H1 (cell line): Measurements from ENCODE around the gene SUSD6. TPM values are rescaled to one million over a fixed set of nuclear protein-coding genes. Genes with fewer than 3 reads are reported as not detected.

Source experiments
- CTBP2 ChIP-seq: IDR thresholded peaks from 2 replicates; pipeline ENCODE4 v1.7.0; 2011; ENCODE audit warnings: borderline replicate concordance, mild to moderate bottlenecking, moderate library complexity, mixed read lengths, low read length; ENCODE audit not compliant: insufficient read depth, insufficient read length
- FOSL1 ChIP-seq: IDR thresholded peaks from 2 replicates; pipeline ENCODE4 v1.6.1; 2011; ENCODE audit warnings: mild to moderate bottlenecking, low read depth, low read length, moderate library complexity; ENCODE audit not compliant: insufficient read depth
- GTF2F1 ChIP-seq: IDR thresholded peaks from 2 replicates; pipeline ENCODE4 v1.6.1; 2012; ENCODE audit warnings: low read depth, low read length, improper control_type of control experiment, borderline replicate concordance
- JUN ChIP-seq: IDR thresholded peaks from 2 replicates; pipeline ENCODE4 v1.6.1; 2011; ENCODE audit warnings: low read depth, mild to moderate bottlenecking, improper control_type of control experiment, low read length
- NANOG ChIP-seq: IDR thresholded peaks from 2 replicates; pipeline ENCODE4 v1.6.1; 2011; ENCODE audit warnings: low read length, low read depth, mild to moderate bottlenecking, inconsistent platforms; ENCODE audit not compliant: insufficient read depth, poor library complexity, severe bottlenecking
- RFX5 ChIP-seq: IDR thresholded peaks from 2 replicates; pipeline ENCODE4 v1.6.1; 2011; ENCODE audit warnings: low read depth, low read length, improper control_type of control experiment, borderline replicate concordance
- SIRT6 ChIP-seq: IDR thresholded peaks from one replicate; pipeline ENCODE4 v1.7.1; 2012; ENCODE audit warnings: low read length, inconsistent platforms
- SP1 ChIP-seq: IDR thresholded peaks from 2 replicates; pipeline ENCODE4 v1.6.1; 2011; ENCODE audit warnings: low read depth, low read length
- SP2 ChIP-seq: IDR thresholded peaks from 2 replicates; pipeline ENCODE4 v1.6.1; 2012; ENCODE audit warnings: mild to moderate bottlenecking, low read length, inconsistent platforms
- YY1 ChIP-seq: IDR thresholded peaks from 2 replicates; pipeline ENCODE4 v1.6.1; 2011; ENCODE audit warnings: low read depth, mild to moderate bottlenecking, low read length
- polyA plus RNA-seq, 7 experiments: library from polyadenylated mRNA; depleted of rRNA in 3 of 7; stranded (reverse) in 5 of 7; unstranded in 2 of 7; fragments of >200 nt in 5 of 7; fragments of 200-250 nt in 2 of 7; gene quantifications; 1 replicate in 5 of 7; 2 replicates in 1 of 7; 4 replicates in 1 of 7; pipeline versions ENCODE4 v1.2.1 to v1.2.3, GENCODE V29; 2011 to 2013; ENCODE audit warnings: missing spikeins in 2 of 7, mixed read lengths in 2 of 7
- total RNA-seq: library from RNA; stranded (reverse); fragmentation: NEBNext Ultra II Directional; extraction: Animal tissue kit (Norgen Biotek cat#: 25700); gene quantifications from 2 replicates; pipeline ENCODE4 v1.2.1, GENCODE V29; 2021
- TF ChIP-seq, protein P1 (sequence below): fragments of 300-600 bp; sonication (generic); IDR thresholded peaks from 2 replicates; pipeline ENCODE4 v1.7.1; 2012; ENCODE audit warnings: low read length, moderate library complexity, mild to moderate bottlenecking, inconsistent platforms; ENCODE audit not compliant: insufficient replicate concordance
- TF ChIP-seq, protein P2 (sequence below): IDR thresholded peaks from 2 replicates; pipeline ENCODE4 v1.6.1; 2012; ENCODE audit warnings: inconsistent platforms

SUSD6 gene
- total and polyA plus RNA-seq, 2 of the 8 experiments (the other 6 are each of a cell fraction or from before 2014, with no cell fraction given) = 3.0 to 3.8 TPM

DNA sequence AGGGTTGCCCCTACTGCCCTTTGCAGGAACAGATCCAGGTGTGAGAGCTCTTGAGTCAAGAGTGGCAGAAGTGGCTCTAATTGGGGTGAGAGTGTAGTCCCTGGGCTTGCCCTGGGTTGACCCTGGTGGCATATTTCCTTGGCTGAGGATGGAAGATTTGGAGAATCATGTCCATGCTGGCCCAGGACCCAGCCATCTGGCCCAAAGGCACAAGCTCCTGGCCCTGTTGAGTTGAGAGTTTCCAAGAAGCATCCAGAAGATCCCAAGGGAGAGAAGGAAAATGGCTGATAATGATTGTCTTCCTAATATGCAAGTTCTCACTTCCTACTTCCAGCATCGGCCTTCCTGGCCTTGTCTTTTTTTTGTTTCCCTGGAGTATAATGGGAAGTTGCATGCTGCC is 100.1 kb downstream of the SUSD6 start (continued):
- TF ChIP-seq, protein P1, sequence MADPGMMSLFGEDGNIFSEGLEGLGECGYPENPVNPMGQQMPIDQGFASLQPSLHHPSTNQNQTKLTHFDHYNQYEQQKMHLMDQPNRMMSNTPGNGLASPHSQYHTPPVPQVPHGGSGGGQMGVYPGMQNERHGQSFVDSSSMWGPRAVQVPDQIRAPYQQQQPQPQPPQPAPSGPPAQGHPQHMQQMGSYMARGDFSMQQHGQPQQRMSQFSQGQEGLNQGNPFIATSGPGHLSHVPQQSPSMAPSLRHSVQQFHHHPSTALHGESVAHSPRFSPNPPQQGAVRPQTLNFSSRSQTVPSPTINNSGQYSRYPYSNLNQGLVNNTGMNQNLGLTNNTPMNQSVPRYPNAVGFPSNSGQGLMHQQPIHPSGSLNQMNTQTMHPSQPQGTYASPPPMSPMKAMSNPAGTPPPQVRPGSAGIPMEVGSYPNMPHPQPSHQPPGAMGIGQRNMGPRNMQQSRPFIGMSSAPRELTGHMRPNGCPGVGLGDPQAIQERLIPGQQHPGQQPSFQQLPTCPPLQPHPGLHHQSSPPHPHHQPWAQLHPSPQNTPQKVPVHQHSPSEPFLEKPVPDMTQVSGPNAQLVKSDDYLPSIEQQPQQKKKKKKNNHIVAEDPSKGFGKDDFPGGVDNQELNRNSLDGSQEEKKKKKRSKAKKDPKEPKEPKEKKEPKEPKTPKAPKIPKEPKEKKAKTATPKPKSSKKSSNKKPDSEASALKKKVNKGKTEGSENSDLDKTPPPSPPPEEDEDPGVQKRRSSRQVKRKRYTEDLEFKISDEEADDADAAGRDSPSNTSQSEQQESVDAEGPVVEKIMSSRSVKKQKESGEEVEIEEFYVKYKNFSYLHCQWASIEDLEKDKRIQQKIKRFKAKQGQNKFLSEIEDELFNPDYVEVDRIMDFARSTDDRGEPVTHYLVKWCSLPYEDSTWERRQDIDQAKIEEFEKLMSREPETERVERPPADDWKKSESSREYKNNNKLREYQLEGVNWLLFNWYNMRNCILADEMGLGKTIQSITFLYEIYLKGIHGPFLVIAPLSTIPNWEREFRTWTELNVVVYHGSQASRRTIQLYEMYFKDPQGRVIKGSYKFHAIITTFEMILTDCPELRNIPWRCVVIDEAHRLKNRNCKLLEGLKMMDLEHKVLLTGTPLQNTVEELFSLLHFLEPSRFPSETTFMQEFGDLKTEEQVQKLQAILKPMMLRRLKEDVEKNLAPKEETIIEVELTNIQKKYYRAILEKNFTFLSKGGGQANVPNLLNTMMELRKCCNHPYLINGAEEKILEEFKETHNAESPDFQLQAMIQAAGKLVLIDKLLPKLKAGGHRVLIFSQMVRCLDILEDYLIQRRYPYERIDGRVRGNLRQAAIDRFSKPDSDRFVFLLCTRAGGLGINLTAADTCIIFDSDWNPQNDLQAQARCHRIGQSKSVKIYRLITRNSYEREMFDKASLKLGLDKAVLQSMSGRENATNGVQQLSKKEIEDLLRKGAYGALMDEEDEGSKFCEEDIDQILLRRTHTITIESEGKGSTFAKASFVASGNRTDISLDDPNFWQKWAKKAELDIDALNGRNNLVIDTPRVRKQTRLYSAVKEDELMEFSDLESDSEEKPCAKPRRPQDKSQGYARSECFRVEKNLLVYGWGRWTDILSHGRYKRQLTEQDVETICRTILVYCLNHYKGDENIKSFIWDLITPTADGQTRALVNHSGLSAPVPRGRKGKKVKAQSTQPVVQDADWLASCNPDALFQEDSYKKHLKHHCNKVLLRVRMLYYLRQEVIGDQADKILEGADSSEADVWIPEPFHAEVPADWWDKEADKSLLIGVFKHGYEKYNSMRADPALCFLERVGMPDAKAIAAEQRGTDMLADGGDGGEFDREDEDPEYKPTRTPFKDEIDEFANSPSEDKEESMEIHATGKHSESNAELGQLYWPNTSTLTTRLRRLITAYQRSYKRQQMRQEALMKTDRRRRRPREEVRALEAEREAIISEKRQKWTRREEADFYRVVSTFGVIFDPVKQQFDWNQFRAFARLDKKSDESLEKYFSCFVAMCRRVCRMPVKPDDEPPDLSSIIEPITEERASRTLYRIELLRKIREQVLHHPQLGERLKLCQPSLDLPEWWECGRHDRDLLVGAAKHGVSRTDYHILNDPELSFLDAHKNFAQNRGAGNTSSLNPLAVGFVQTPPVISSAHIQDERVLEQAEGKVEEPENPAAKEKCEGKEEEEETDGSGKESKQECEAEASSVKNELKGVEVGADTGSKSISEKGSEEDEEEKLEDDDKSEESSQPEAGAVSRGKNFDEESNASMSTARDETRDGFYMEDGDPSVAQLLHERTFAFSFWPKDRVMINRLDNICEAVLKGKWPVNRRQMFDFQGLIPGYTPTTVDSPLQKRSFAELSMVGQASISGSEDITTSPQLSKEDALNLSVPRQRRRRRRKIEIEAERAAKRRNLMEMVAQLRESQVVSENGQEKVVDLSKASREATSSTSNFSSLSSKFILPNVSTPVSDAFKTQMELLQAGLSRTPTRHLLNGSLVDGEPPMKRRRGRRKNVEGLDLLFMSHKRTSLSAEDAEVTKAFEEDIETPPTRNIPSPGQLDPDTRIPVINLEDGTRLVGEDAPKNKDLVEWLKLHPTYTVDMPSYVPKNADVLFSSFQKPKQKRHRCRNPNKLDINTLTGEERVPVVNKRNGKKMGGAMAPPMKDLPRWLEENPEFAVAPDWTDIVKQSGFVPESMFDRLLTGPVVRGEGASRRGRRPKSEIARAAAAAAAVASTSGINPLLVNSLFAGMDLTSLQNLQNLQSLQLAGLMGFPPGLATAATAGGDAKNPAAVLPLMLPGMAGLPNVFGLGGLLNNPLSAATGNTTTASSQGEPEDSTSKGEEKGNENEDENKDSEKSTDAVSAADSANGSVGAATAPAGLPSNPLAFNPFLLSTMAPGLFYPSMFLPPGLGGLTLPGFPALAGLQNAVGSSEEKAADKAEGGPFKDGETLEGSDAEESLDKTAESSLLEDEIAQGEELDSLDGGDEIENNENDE = no peak
- TF ChIP-seq GTF2F1 (no peak), JUN (no peak), FOSL1 (no peak), SIRT6 (no peak), NANOG (no peak), SP1 (no peak), SP2 (no peak), YY1 (no peak), RFX5 (no peak), CTBP2 (no peak)
- TF ChIP-seq, protein P2, sequence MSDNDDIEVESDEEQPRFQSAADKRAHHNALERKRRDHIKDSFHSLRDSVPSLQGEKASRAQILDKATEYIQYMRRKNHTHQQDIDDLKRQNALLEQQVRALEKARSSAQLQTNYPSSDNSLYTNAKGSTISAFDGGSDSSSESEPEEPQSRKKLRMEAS = no peak
